ENCODE measurements around the gene SCMH1.
A peak's percentile ranks its signal among the peaks of the same experiment; 100 is the strongest.
"Not testable (repeated sequence)": the region's sequence is repeated elsewhere in the genome, so short reads cannot be mapped to it uniquely, and the experiment has no call there.

SCMH1 gene

GRCh38 chr1:41122851-41123518 is 119.1 kb downstream of the SCMH1 start:
- DNase-seq (ENCODE audit: low spot score): peak; percentile 13
- peak; percentile 12 for TF ChIP-seq CTCF (IDR thresholded peaks at IDR 0.05; ENCODE audit: extremely low read depth, missing control alignments)

- no peak for TF ChIP-seq CTCF (IDR thresholded peaks at IDR 0.05; ENCODE audit: extremely low read depth, missing control alignments)
- DNase-seq (ENCODE audit: low spot score): no peak
These were observed 120.0 kb downstream of the SCMH1 start for GRCh38 chr1:41122148-41122547.

- DNase-seq (ENCODE audit: low spot score): no peak
- no peak for TF ChIP-seq CTCF (IDR thresholded peaks at IDR 0.05; ENCODE audit: extremely low read depth, missing control alignments)
These were observed 123.5 kb downstream of the SCMH1 start for GRCh38 chr1:41118645-41119044.

- not testable (repeated sequence) for DNase-seq (ENCODE audit: low spot score)
These were observed 124.9 kb downstream of the SCMH1 start for GRCh38 chr1:41117241-41117640.

GRCh38 chr1:41110736-41111135 is 131.4 kb downstream of the SCMH1 start:
- TF ChIP-seq CTCF (IDR thresholded peaks at IDR 0.05; ENCODE audit: extremely low read depth, missing control alignments): no peak
- no peak for DNase-seq (ENCODE audit: low spot score)

GRCh38 chr1:41110286-41110685 is 131.8 kb downstream of the SCMH1 start:
- no peak for TF ChIP-seq CTCF (IDR thresholded peaks at IDR 0.05; ENCODE audit: extremely low read depth, missing control alignments)
- no peak for DNase-seq (ENCODE audit: low spot score)

- TF ChIP-seq CTCF (IDR thresholded peaks at IDR 0.05; ENCODE audit: extremely low read depth, missing control alignments): no peak
These were observed 132.6 kb downstream of the SCMH1 start for GRCh38 chr1:41109310-41110197.

More at GRCh38 chr1:41109310-41110197, 132.6 kb downstream of the SCMH1 start:
- no peak for DNase-seq (ENCODE audit: low spot score)
